Suprapubic skin (tissue), 4 donors: ENCODE results near the gene IL1RAPL2. TPM values are rescaled to one million over a fixed set of nuclear protein-coding genes. Genes with fewer than 3 reads are reported as not detected.

Experiments used
- DNase-seq, 2 donors: peaks; one replicate each; pipeline ENCODE4 v3.0.0-alpha.2; 2019; ENCODE audit warnings: low spot score in 2 of 2
- H3K27ac ChIP-seq: fragments of 200-600 bp; sonication (generic); one replicate; pipeline ENCODE4 v1.5.1; 2019
- H3K27me3 ChIP-seq: fragments of 200-600 bp; sonication (generic); one replicate; pipeline ENCODE4 v1.5.1; 2019
- H3K36me3 ChIP-seq: fragments of 200-600 bp; sonication (generic); one replicate; pipeline ENCODE4 v1.5.1; 2019
- H3K4me1 ChIP-seq: fragments of 200-600 bp; sonication (generic); one replicate; pipeline ENCODE4 v1.5.1; 2019
- H3K4me3 ChIP-seq: fragments of 200-600 bp; sonication (generic); one replicate; pipeline ENCODE4 v1.5.1; 2019; ENCODE audit warnings: mild to moderate bottlenecking
- H3K9me3 ChIP-seq: fragments of 200-600 bp; sonication (generic); one replicate; pipeline ENCODE4 v1.5.1; 2019
- CTCF ChIP-seq, 2 donors: fragments of 200-600 bp in 1 of 2; fragments of 450-650 bp in 1 of 2; sonication (generic) in 1 of 2; IDR thresholded peaks; one replicate each; pipeline ENCODE4 v1.5.1; 2016 to 2019; ENCODE audit warnings: antibody characterized with exemption in 2 of 2, mild to moderate bottlenecking in 1 of 2, moderate library complexity in 1 of 2
- EP300 ChIP-seq: sonication (generic); formaldehyde crosslinking; IDR thresholded peaks from one replicate; pipeline ENCODE4 v1.6.1; 2017; ENCODE audit warnings: antibody characterized with exemption
- POLR2A ChIP-seq, 2 donors: fragments of 450-650 bp; IDR thresholded peaks; one replicate each; pipeline ENCODE4 v1.6.1; 2017; ENCODE audit warnings: antibody characterized with exemption in 2 of 2, mild to moderate bottlenecking in 2 of 2, moderate library complexity in 2 of 2
- POLR2AphosphoS5 ChIP-seq, 3 donors: sonication (generic); formaldehyde crosslinking; IDR thresholded peaks; one replicate each; pipeline ENCODE4 v1.6.1; 2017; ENCODE audit warnings: antibody characterized with exemption in 3 of 3
- WGBS: methylation state at CpG from one replicate; pipeline ENCODE4 v1.1.5; 2018; 5-methylcytosine and 5-hydroxymethylcytosine counted together
- total RNA-seq, 4 donors: library from RNA; depleted of rRNA; stranded (reverse); fragments of >200 nt; gene quantifications; one replicate each; pipeline ENCODE4 v1.1.0, GENCODE V29; 2016

The IL1RAPL2 gene
- total RNA-seq, 4 donors from 2014 or later, result 0.21 to 0.42 (median 0.25) TPM; not detected in 1

- Histone ChIP-seq H3K4me1 (no peaks in the 10 kb centered on the region), H3K27me3 (no peaks in the 10 kb centered on the region), H3K9me3 (no peaks in the 10 kb centered on the region), H3K4me3 (no peak overlapping the region), H3K27ac (no peak overlapping the region), H3K36me3 (no peaks in the 10 kb centered on the region)
- TF ChIP-seq POLR2A (IDR thresholded peaks at IDR 0.05) (no peak), CTCF (IDR thresholded peaks at IDR 0.05) (no peak)
- DNase-seq, result no peak
- 40% methylated on average over 4 of the region's 4 CpGs for WGBS
These were observed 554.5 kb downstream of the IL1RAPL2 start for GRCh38 chrX:105120463-105120862.

GRCh38 chrX:105121186-105121585 is 555.2 kb downstream of the IL1RAPL2 start:
- H3K4me3 ChIP-seq, result no peak overlapping the region
- DNase-seq, result no peak
- H3K4me1 ChIP-seq, result no peaks in the 10 kb centered on the region
- no peaks in the 10 kb centered on the region for H3K9me3 ChIP-seq
- no peak overlapping the region for H3K27ac ChIP-seq
- TF ChIP-seq POLR2AphosphoS5 (IDR thresholded peaks at IDR 0.05) (no peak), EP300 (no peak), POLR2A (IDR thresholded peaks at IDR 0.05) (no peak), CTCF (IDR thresholded peaks at IDR 0.05) (no peak)
- no peaks in the 10 kb centered on the region for H3K36me3 ChIP-seq
- 60% methylated on average over 2 of the region's 2 CpGs for WGBS
- H3K27me3 ChIP-seq, result no peaks in the 10 kb centered on the region

GRCh38 chrX:105126201-105126600 is 560.2 kb downstream of the IL1RAPL2 start:
- TF ChIP-seq POLR2A (IDR thresholded peaks at IDR 0.05), result no peak
- TF ChIP-seq EP300, result no peak
- TF ChIP-seq CTCF (IDR thresholded peaks at IDR 0.05), result no peak
- no peak for TF ChIP-seq POLR2AphosphoS5 (IDR thresholded peaks at IDR 0.05)
- H3K36me3 ChIP-seq, result no peaks in the 10 kb centered on the region
- no peaks in the 10 kb centered on the region for H3K27me3 ChIP-seq
- no peaks in the 10 kb centered on the region for H3K4me1 ChIP-seq
- DNase-seq, result no peak
- H3K9me3 ChIP-seq, result no peaks in the 10 kb centered on the region
- H3K4me3 ChIP-seq, result no peak overlapping the region
- H3K27ac ChIP-seq, result no peak overlapping the region

GRCh38 chrX:105134273-105134672 is 568.3 kb downstream of the IL1RAPL2 start:
- TF ChIP-seq POLR2A (IDR thresholded peaks at IDR 0.05) (no peak), EP300 (no peak), POLR2AphosphoS5 (IDR thresholded peaks at IDR 0.05) (no peak), CTCF (IDR thresholded peaks at IDR 0.05) (no peak)
- Histone ChIP-seq H3K36me3 (no peaks in the 10 kb centered on the region), H3K4me3 (no peak overlapping the region), H3K27me3 (no peaks in the 10 kb centered on the region), H3K9me3 (no peaks in the 10 kb centered on the region), H3K27ac (no peak overlapping the region), H3K4me1 (no peaks in the 10 kb centered on the region)
- no peak for DNase-seq

- H3K4me3 ChIP-seq, result no peak overlapping the region
- no peak overlapping the region for H3K27ac ChIP-seq
- H3K27me3 ChIP-seq, result no peaks in the 10 kb centered on the region
- H3K36me3 ChIP-seq, result no peaks in the 10 kb centered on the region
- TF ChIP-seq EP300 (no peak), CTCF (IDR thresholded peaks at IDR 0.05) (no peak), POLR2A (IDR thresholded peaks at IDR 0.05) (no peak), POLR2AphosphoS5 (IDR thresholded peaks at IDR 0.05) (no peak)
- no peaks in the 10 kb centered on the region for H3K4me1 ChIP-seq
- DNase-seq, result no peak
- H3K9me3 ChIP-seq, result no peaks in the 10 kb centered on the region
These were observed 570.8 kb downstream of the IL1RAPL2 start for GRCh38 chrX:105136786-105137185.
